ENCODE data around the gene IREB2.

DNA sequence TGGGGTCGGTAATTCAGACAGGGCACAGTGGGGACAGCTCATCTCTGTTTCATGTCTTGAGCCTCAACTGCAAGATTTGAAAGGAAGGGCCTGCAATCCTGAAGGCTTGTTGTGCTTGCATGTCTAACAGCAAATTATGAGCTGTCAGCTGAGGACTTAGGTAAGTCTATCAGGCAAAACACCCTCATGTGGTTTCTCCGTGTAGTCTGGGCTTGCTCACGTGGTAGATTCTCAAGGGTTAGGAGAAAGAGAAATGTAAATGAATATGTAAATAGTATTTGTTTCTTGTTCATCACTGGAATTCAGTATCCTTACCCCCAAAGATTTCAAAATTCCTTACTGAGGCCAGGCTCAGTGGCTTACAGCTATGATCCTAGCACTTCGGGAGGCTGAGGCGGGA lies 39.3 kb downstream of the IREB2 start:
- TF ChIP-seq, protein P1, sequence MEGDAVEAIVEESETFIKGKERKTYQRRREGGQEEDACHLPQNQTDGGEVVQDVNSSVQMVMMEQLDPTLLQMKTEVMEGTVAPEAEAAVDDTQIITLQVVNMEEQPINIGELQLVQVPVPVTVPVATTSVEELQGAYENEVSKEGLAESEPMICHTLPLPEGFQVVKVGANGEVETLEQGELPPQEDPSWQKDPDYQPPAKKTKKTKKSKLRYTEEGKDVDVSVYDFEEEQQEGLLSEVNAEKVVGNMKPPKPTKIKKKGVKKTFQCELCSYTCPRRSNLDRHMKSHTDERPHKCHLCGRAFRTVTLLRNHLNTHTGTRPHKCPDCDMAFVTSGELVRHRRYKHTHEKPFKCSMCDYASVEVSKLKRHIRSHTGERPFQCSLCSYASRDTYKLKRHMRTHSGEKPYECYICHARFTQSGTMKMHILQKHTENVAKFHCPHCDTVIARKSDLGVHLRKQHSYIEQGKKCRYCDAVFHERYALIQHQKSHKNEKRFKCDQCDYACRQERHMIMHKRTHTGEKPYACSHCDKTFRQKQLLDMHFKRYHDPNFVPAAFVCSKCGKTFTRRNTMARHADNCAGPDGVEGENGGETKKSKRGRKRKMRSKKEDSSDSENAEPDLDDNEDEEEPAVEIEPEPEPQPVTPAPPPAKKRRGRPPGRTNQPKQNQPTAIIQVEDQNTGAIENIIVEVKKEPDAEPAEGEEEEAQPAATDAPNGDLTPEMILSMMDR (IDR thresholded peaks at IDR 0.05), result no peak
- TF ChIP-seq GTF2I (CRISPR knock-in tag; conservative IDR thresholded peaks at IDR 0.05) (no peak), FOXJ3 (CRISPR knock-in tag; IDR thresholded peaks at IDR 0.05; ENCODE audit: borderline replicate concordance) (no peak), ETV6 (CRISPR knock-in tag; IDR thresholded peaks at IDR 0.05) (no peak), SMAD4 (CRISPR knock-in tag; IDR thresholded peaks at IDR 0.05) (no peak), ATF1 (CRISPR knock-in tag; IDR thresholded peaks at IDR 0.05) (no peak), TP53 (CRISPR knock-in tag; IDR thresholded peaks at IDR 0.05) (no peak)

Measured in WTC11 (cell line).